ENCODE data around the gene KCNG2. TPM values are rescaled to one million over a fixed set of nuclear protein-coding genes. Genes with fewer than 3 reads are reported as not detected.

KCNG2 gene
- total and polyA plus RNA-seq, 10 of the 15 experiments (the other 5 are each of a cell fraction or from before 2014, with no cell fraction given) = 0.20 to 0.23 TPM; not detected in 8

DNA sequence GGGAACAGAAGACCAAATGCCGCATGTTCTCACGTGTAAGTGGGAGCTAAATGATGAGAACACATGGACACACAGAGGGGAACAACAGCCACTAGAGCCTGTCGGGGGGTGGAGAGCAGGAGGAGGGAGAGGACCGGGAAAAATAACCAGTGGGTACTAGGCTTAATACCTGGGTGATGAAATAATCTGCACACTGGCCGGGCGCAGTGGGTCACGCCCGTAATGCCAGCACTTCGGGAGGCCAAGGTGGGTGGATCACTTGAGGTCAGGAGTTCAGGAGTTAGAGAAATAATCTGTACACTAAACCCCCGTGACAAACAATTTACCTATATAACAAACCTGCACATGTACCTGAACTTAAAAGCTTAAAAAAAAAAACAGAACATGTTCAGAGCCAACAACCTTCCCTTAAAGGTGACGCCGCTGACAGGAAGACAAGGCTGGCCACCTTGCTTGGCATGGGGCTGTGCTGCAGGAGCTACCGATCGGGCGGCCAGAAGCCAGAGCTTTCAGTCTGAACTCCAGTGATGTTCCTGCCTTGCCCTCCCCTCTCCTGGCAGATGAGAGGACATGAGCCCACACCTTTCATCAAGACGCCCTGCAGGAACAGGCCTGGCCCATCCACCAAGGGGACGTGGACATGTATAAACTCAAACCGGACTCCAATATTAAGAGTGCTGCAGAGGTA lies 142.5 kb downstream of the KCNG2 start:
- TF ChIP-seq SREBF1 (IDR thresholded peaks at IDR 0.05; ENCODE audit: low read length) = no peak
- TF ChIP-seq NR2C2 (IDR thresholded peaks at IDR 0.05; ENCODE audit: borderline replicate concordance, control insufficient read depth, insufficient read length, low read depth) = no peak
- no peak for TF ChIP-seq ZNF274 (IDR thresholded peaks at IDR 0.05; ENCODE audit: insufficient read depth, insufficient read length)
- TF ChIP-seq ZBTB11 (CRISPR knock-in tag; IDR thresholded peaks at IDR 0.05) = no peak
- no peak for TF ChIP-seq POLR2A (IDR thresholded peaks at IDR 0.05; ENCODE audit: low read depth, low read length)
- TF ChIP-seq HDGF (IDR thresholded peaks at IDR 0.05) = no peak
- TF ChIP-seq MXI1 (IDR thresholded peaks at IDR 0.05; ENCODE audit: low read depth, low read length) = no peak
- TF ChIP-seq USF2 (IDR thresholded peaks at IDR 0.05; ENCODE audit: borderline replicate concordance, low read depth, low read length) = no peak
- no peak for TF ChIP-seq TAF1 (IDR thresholded peaks at IDR 0.05; ENCODE audit: borderline replicate concordance, low read depth, low read length)
- no peak for TF ChIP-seq TARDBP (IDR thresholded peaks at IDR 0.05; ENCODE audit: borderline replicate concordance)
- no peak for TF ChIP-seq TCF7 (IDR thresholded peaks at IDR 0.05; ENCODE audit: borderline replicate concordance)
- ATAC-seq (no peak), FAIRE-seq (no peak), DNase-seq (ENCODE audit: low read depth, low spot score) (no peak)
- Histone ChIP-seq H3K36me3 (ENCODE audit: control insufficient read depth in 2 of 2, insufficient read depth in 2 of 2, low read length in 1 of 2) (peaks cover 12 to 16% of the 10 kb centered on the region in 2 experiments), H2AFZ (ENCODE audit: control insufficient read depth, low read depth, low read length) (no peak overlapping the region), H3K4me1 (ENCODE audit: control insufficient read depth, insufficient read depth, low read length) (peaks cover 15% of the 10 kb centered on the region), H3K4me3 (no peak overlapping the region), H3K27ac (ENCODE audit: control insufficient read depth, insufficient read depth) (no peak overlapping the region), H4K20me1 (ENCODE audit: control insufficient read depth, insufficient read depth) (no peaks in the 10 kb centered on the region), H3K27me3 (replicated peaks in 1 of 2; ENCODE audit: control insufficient read depth in 2 of 2, insufficient read depth in 2 of 2, low read length in 1 of 2) (no peaks in the 10 kb centered on the region), H3K9me3 (replicated peaks; ENCODE audit: control insufficient read depth, insufficient read depth, low read length) (peaks cover 3% of the 10 kb centered on the region; the same call in 1 of the 3 replicates), H3K79me2 (ENCODE audit: control insufficient read depth, insufficient read depth, low read length) (peaks cover 5% of the 10 kb centered on the region), H3K9ac (ENCODE audit: control insufficient read depth, insufficient read depth, low read length) (no peak overlapping the region), H3K4me2 (ENCODE audit: control insufficient read depth, insufficient read depth) (no peak overlapping the region)
- intact Hi-C loops (cut with micrococcal nuclease; ENCODE audit: unreplicated experiment) = no loop called here
- ChIA-PET SMC1A (ENCODE audit: uncharacterized antibody, unreplicated experiment) (no interaction called here), RAD21 (ENCODE audit: unreplicated experiment) (no interaction called here), CTCF (no interaction called here), POLR2A (no interaction called here)
- in situ Hi-C loops (cut with MboI) = no loop called here
- WGBS (ENCODE audit: insufficient coverage, insufficient replicate concordance, low lambda C conversion rate, missing lambda C conversion rate) = 98% methylated on average over 18 of the region's 18 CpGs
- BruUV-seq (replicated peaks) = no TSS peak

Measured in GM12878 (cell line).